Adrenal gland (tissue), 5 donors: ENCODE measurements around the gene SPEG.

ENCODE experiments used
- CTCF ChIP-seq, 6 experiments: fragments of 450-650 bp in 4 of 6; fragments of 200-600 bp in 2 of 6; sonication (generic) in 1 of 6; IDR thresholded peaks; 1 replicate in 5 of 6; 2 replicates in 1 of 6; pipeline versions ENCODE4 v1.5.1 to v1.8.0; 2016 to 2021; ENCODE audit warnings: antibody characterized with exemption in 6 of 6, mild to moderate bottlenecking in 2 of 6, moderate library complexity in 1 of 6
- POLR2A ChIP-seq, 2 donors: fragments of 450-650 bp; IDR thresholded peaks; one replicate each; pipeline ENCODE4 v1.6.1; 2017; ENCODE audit warnings: antibody characterized with exemption in 2 of 2, mild to moderate bottlenecking in 2 of 2, moderate library complexity in 1 of 2
- donor health status: DM: no; HTN: no; CAD: no.

- TF ChIP-seq CTCF (IDR thresholded peaks at IDR 0.05) (no peak), POLR2A (IDR thresholded peaks at IDR 0.05) (no peak)
These were observed 81.4 kb downstream of the SPEG start for GRCh38 chr2:219515874-219516629.
